HepG2 (cell line): ENCODE results near the gene IFT88. TPM values are rescaled to one million over a fixed set of nuclear protein-coding genes. Genes with fewer than 3 reads are reported as not detected.

Source experiments
- ATAC-seq: fragments of 200-7000 bp; cut with Tn5 transposase; 3 replicates; pipeline ENCODE4 v1.9.1; 2020; ENCODE audit warnings: mild to moderate bottlenecking, moderate library complexity
- BruUV-seq: library from RNA; stranded (reverse); fragments of 400-500 nt; replicated peaks from 2 replicates; lab custom pipeline; 2021; lab: Mats Ljungman, UMichigan
- CTCF ChIA-PET: fragments of 300-600 bp; formaldehyde crosslinking; extraction: SDS; loops from one replicate; lab custom pipeline; 2021; ENCODE audit warnings: low total read pairs, inconsistent platforms, low intra/inter-chr PET ratio; lab: Yijun Ruan, JAX
- POLR2A ChIA-PET: fragments of 350-600 bp; sonication (Branson Sonifier 250); formaldehyde crosslinking; loops from one replicate; lab custom pipeline; 2020; ENCODE audit warnings: antibody characterized with exemption, inconsistent platforms; lab: Yijun Ruan, JAX
- DNase-seq: peaks from one replicate; pipeline ENCODE4 v3.0.0-alpha.2; 2015; ENCODE audit warnings: low spot score
- FAIRE-seq: peaks from 3 replicates; lab custom pipeline; 2011; peaks lifted over from hg19 to GRCh38; lab: Jason Lieb, UNC
- H2AFZ ChIP-seq: one replicate; pipeline ENCODE4 v1.6.1; 2011; ENCODE audit warnings: low read length, inconsistent platforms
- H3K27ac ChIP-seq: fragments of 300-600 bp; 3 replicates; pipeline ENCODE4 v1.8.0; 2011; ENCODE audit warnings: mixed run types, mild to moderate bottlenecking, mixed read lengths, low read length, inconsistent platforms; ENCODE audit not compliant: insufficient read depth; ENCODE audit errors: extremely low read length
- H3K27me3 ChIP-seq, 2 experiments: fragments of 200-600 bp in 1 of 2; 2 replicates in 1 of 2; 3 replicates in 1 of 2; pipeline versions ENCODE4 v1.6.0 to v1.8.0; 2011; ENCODE audit warnings: low read length in 2 of 2, mild to moderate bottlenecking in 2 of 2, moderate library complexity in 2 of 2, inconsistent platforms in 1 of 2; ENCODE audit not compliant: insufficient read depth in 2 of 2, control insufficient read depth in 1 of 2
- H3K36me3 ChIP-seq, 2 experiments: fragments of 200-600 bp in 1 of 2; replicated peaks in 1 of 2; 2 replicates in 1 of 2; 3 replicates in 1 of 2; pipeline versions ENCODE4 v1.5.1 to v1.8.0; 2011; ENCODE audit warnings: low read length in 2 of 2, inconsistent platforms in 1 of 2; ENCODE audit not compliant: insufficient read depth in 2 of 2, control insufficient read depth in 1 of 2
- H3K4me1 ChIP-seq: 2 replicates; pipeline ENCODE4 v1.5.1; 2012; ENCODE audit warnings: low read length, inconsistent platforms; ENCODE audit not compliant: insufficient read depth
- H3K4me2 ChIP-seq: 2 replicates; pipeline ENCODE4 v1.6.0; 2011; ENCODE audit warnings: low read depth, low read length, inconsistent platforms
- H3K4me3 ChIP-seq, 3 experiments: fragments of 200-600 bp in 1 of 3; sonication (generic), shearing (Covaris generic) in 1 of 3; replicated peaks in 1 of 3; 2 replicates each; pipeline ENCODE4 v1.5.1; 2011 to 2016; ENCODE audit warnings: low read length in 3 of 3, inconsistent platforms in 2 of 3, low read depth in 2 of 3, mild to moderate bottlenecking in 2 of 3, control low read depth in 1 of 3, mixed read lengths in 1 of 3; ENCODE audit not compliant: insufficient read depth in 1 of 3
- H3K79me2 ChIP-seq: one replicate; pipeline ENCODE4 v1.6.1; 2011; ENCODE audit warnings: low read length, inconsistent platforms; ENCODE audit not compliant: insufficient read depth
- H3K9ac ChIP-seq: 2 replicates; pipeline ENCODE4 v1.6.0; 2011; ENCODE audit warnings: mild to moderate bottlenecking, low read depth, low read length, inconsistent platforms; ENCODE audit not compliant: insufficient read depth
- H3K9me3 ChIP-seq: 2 replicates; pipeline ENCODE4 v1.5.1; 2012; ENCODE audit warnings: mild to moderate bottlenecking, low read length
- H4K20me1 ChIP-seq: 2 replicates; pipeline ENCODE4 v1.6.0; 2011; ENCODE audit warnings: inconsistent platforms, mild to moderate bottlenecking, low read length, moderate library complexity; ENCODE audit not compliant: insufficient read depth
- KLF15 ChIP-seq: sonication (generic); formaldehyde crosslinking; IDR thresholded peaks from 2 replicates; pipeline ENCODE4 v1.8.1; 2023; ENCODE audit warnings: borderline replicate concordance, mild to moderate bottlenecking, inconsistent platforms, missing genetic modification reagents, mixed read lengths
- POGZ ChIP-seq: sonication (generic); formaldehyde crosslinking; IDR thresholded peaks from 2 replicates; pipeline ENCODE4 v1.4.0; 2020; ENCODE audit warnings: mild to moderate bottlenecking, missing genetic modification reagents
- SIN3A ChIP-seq: IDR thresholded peaks from 2 replicates; pipeline ENCODE4 v1.6.1; 2011; ENCODE audit warnings: low read depth, mild to moderate bottlenecking, control low read depth, low read length, borderline replicate concordance
- WIZ ChIP-seq: sonication (generic); formaldehyde crosslinking; IDR thresholded peaks from 2 replicates; pipeline ENCODE4 v1.5.1; 2020; ENCODE audit warnings: mild to moderate bottlenecking, missing genetic modification reagents
- ZNF12 ChIP-seq: sonication (generic); formaldehyde crosslinking; IDR thresholded peaks from 2 replicates; pipeline ENCODE4 v1.5.0; 2020; ENCODE audit warnings: missing genetic modification reagents
- ZNF75D ChIP-seq: sonication (generic); formaldehyde crosslinking; IDR thresholded peaks from 2 replicates; pipeline ENCODE4 v1.8.1; 2023; ENCODE audit warnings: missing genetic modification reagents, mild to moderate bottlenecking, borderline replicate concordance
- ZSCAN9 ChIP-seq: IDR thresholded peaks from 2 replicates; pipeline ENCODE4 v1.6.1; 2016; ENCODE audit warnings: borderline replicate concordance
- WGBS: methylation state at CpG from one replicate; pipeline ENCODE4 v1.1.6; 2017; ENCODE audit warnings: low lambda C conversion rate; 5-methylcytosine and 5-hydroxymethylcytosine counted together
- in situ Hi-C: cut with HindIII; loops from 2 replicates; pipeline ENCODE4 v1.10.0; 2017; ENCODE audit warnings: low pct_unique_long_range_greater_than_20kb; ENCODE audit not compliant: extremely low pct_ligation_motif_present
- intact Hi-C: fragments of 100-400 bp; cut with micrococcal nuclease; formaldehyde crosslinking; loops from one replicate; pipeline ENCODE4 v1.10.0; 2022; ENCODE audit not compliant: unreplicated experiment
- polyA plus RNA-seq, 8 experiments: library from polyadenylated mRNA; depleted of rRNA in 3 of 8; stranded (reverse) in 7 of 8; unstranded in 1 of 8; fragments of >200 nt; fragmentation: Illumina TruSeq in 4 of 8; extraction: Trizol in 4 of 8; gene quantifications; 2 replicates each; pipeline versions ENCODE4 v1.2.1 to v1.2.3, GENCODE V29; 2011 to 2016; ENCODE audit warnings: low read depth in 4 of 8, missing spikeins in 1 of 8, mixed read lengths in 1 of 8; ENCODE audit not compliant: insufficient read depth in 1 of 8
- total RNA-seq, 5 experiments: library from RNA; depleted of rRNA; stranded (reverse); fragments of >200 nt; fragmentation: Illumina TruSeq; extraction: Trizol; gene quantifications; 2 replicates each; pipeline ENCODE4 v1.2.3, GENCODE V29; 2016; ENCODE audit warnings: low read depth in 1 of 5
- TF ChIP-seq, protein P1 (sequence below): sonication (generic); formaldehyde crosslinking; IDR thresholded peaks from 2 replicates; pipeline ENCODE4 v1.8.0; 2022; ENCODE audit warnings: mild to moderate bottlenecking, missing genetic modification reagents, moderate library complexity

Gene IFT88
- total and polyA plus RNA-seq, 2 of the 13 experiments (the other 11 are each of a cell fraction or from before 2014, with no cell fraction given) = 8.4 to 19.9 TPM

GRCh38 chr13:20713751-20714150, 146.8 kb downstream of the IFT88 start:
- peak; percentile 5; the same call in 1 of the 3 replicates for ATAC-seq
- Histone ChIP-seq H3K79me2 (no peaks in the 10 kb centered on the region), H4K20me1 (no peaks in the 10 kb centered on the region), H3K27ac (no peak overlapping the region), H3K4me2 (peak overlapping the region; percentile 91), H3K27me3 (no peaks in the 10 kb centered on the region; a peak in 1 of 5 replicates), H3K36me3 (no peaks in the 10 kb centered on the region), H3K4me3 (peak overlapping the region in 2 of 3 experiments; percentile 22 to 61; a peak in 3 of 6 replicates), H2AFZ (no peak overlapping the region), H3K9ac (no peak overlapping the region), H3K9me3 (no peaks in the 10 kb centered on the region), H3K4me1 (peaks cover 57% of the 10 kb centered on the region)
- in situ Hi-C loops (no loop called here), intact Hi-C loops (loop anchor here (2.0 kb wide), 2 partner anchors 115 to 211 kb away; no protein-coding TSS in a partner anchor)
- BruUV-seq = no TSS peak
- no peak for DNase-seq
- FAIRE-seq = no peak
- TF ChIP-seq, protein P1, sequence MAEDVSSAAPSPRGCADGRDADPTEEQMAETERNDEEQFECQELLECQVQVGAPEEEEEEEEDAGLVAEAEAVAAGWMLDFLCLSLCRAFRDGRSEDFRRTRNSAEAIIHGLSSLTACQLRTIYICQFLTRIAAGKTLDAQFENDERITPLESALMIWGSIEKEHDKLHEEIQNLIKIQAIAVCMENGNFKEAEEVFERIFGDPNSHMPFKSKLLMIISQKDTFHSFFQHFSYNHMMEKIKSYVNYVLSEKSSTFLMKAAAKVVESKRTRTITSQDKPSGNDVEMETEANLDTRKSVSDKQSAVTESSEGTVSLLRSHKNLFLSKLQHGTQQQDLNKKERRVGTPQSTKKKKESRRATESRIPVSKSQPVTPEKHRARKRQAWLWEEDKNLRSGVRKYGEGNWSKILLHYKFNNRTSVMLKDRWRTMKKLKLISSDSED (CRISPR knock-in tag) = no peak
- TF ChIP-seq KLF15 (no peak), SIN3A (no peak), WIZ (CRISPR knock-in tag) (no peak), ZNF12 (CRISPR knock-in tag) (0 out of 2 replicates have a peak, but pooled peaks have one; percentile 23), POGZ (CRISPR knock-in tag) (no peak)
- CTCF ChIA-PET = interaction anchor here (1.6 to 2.7 kb wide), 2 partner anchors 211 to 218 kb away, joined by 8 to 21 read pairs; no protein-coding TSS in a partner anchor
- POLR2A ChIA-PET = no interaction called here
- WGBS = 31% methylated on average over 8 of the region's 11 CpGs

DNA sequence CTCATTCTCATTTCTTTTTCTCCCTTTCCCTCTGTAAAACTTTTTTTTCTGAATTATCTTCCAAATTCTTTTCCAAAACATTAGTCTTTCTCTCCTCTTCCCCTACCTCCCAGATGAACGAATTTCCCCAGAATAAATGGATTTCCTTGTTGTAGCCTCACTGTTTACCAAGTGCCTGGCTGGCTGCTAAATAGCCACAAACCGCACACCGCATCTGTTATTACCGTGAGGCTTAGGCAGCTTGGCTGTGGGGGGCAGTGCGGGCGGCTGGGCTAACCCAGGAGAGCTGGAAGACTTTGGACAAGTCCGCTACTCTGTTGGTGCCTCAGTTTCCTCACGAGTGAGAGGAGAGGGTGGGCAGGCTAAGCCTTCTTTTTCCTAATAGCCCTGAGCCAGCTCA, 147.2 kb downstream of the IFT88 start:
- Histone ChIP-seq H2AFZ (no peak overlapping the region), H3K27ac (no peak overlapping the region), H3K27me3 (no peaks in the 10 kb centered on the region; a peak in 1 of 5 replicates), H3K36me3 (no peaks in the 10 kb centered on the region)
- WGBS = 20% methylated on average over 8 of the region's 8 CpGs
- TF ChIP-seq ZSCAN9 (CRISPR knock-in tag) (no peak), ZNF75D (CRISPR knock-in tag) (no peak)
- TF ChIP-seq, all 625 proteins: peak for 0
- no peaks in the 10 kb centered on the region for H3K79me2 ChIP-seq
- no peaks in the 10 kb centered on the region for H4K20me1 ChIP-seq
- peaks cover 57% of the 10 kb centered on the region for H3K4me1 ChIP-seq
- in situ Hi-C loops = no loop called here
- ChIA-PET POLR2A (no interaction called here), CTCF (no interaction called here)
- FAIRE-seq (no peak), ATAC-seq (peak; percentile 19; the same call in 2 of the 3 replicates), DNase-seq (no peak)
- intact Hi-C loops = no loop called here
- H3K9ac ChIP-seq = no peak overlapping the region
- no peak overlapping the region; a peak in 1 of 6 replicates for H3K4me3 ChIP-seq
- BruUV-seq = no TSS peak
- H3K9me3 ChIP-seq = no peaks in the 10 kb centered on the region
- H3K4me2 ChIP-seq = peak overlapping the region; percentile 91
